HCT116 (cell line): ENCODE data around the gene NTSR2.

Experiments used
- CBX3 ChIP-seq: IDR thresholded peaks from 2 replicates; pipeline ENCODE4 v1.6.1; 2012; ENCODE audit warnings: low read depth
- CEBPB ChIP-seq: IDR thresholded peaks from 2 replicates; pipeline ENCODE4 v1.6.1; 2012; ENCODE audit warnings: low read depth
- EGR1 ChIP-seq: IDR thresholded peaks from 2 replicates; pipeline ENCODE4 v1.6.1; 2012; ENCODE audit warnings: low read depth
- EZH2phosphoT487 ChIP-seq: fragments of 200-600 bp; IDR thresholded peaks from 2 replicates; pipeline ENCODE4 v1.6.1; 2018; ENCODE audit warnings: antibody characterized with exemption, borderline replicate concordance
- JUND ChIP-seq: IDR thresholded peaks from 2 replicates; pipeline ENCODE4 v1.6.1; 2012
- POLR2A ChIP-seq: IDR thresholded peaks from 2 replicates; pipeline ENCODE4 v1.7.0; 2011; ENCODE audit warnings: borderline replicate concordance; ENCODE audit not compliant: insufficient read depth, insufficient read length; ENCODE audit errors: extremely low read depth
- SIN3A ChIP-seq: IDR thresholded peaks from 2 replicates; pipeline ENCODE4 v1.6.1; 2012; ENCODE audit warnings: low read depth
- TCF7L2 ChIP-seq: IDR thresholded peaks from 2 replicates; pipeline ENCODE4 v1.7.0; 2011; ENCODE audit warnings: borderline replicate concordance, inconsistent platforms; ENCODE audit not compliant: insufficient read depth, insufficient read length; ENCODE audit errors: extremely low read depth
- TF ChIP-seq, protein P1 (sequence below), 3 experiments: fragments of 200-600 bp in 1 of 3; sonication (generic) in 1 of 3; IDR thresholded peaks in 2 of 3; conservative IDR thresholded peaks in 1 of 3; 2 replicates each; pipeline ENCODE4 v1.5.1; 2012 to 2017; ENCODE audit warnings: low read depth in 2 of 3, low read length in 2 of 3, antibody characterized with exemption in 1 of 3, borderline replicate concordance in 1 of 3, control low read depth in 1 of 3, mild to moderate bottlenecking in 1 of 3, mixed read lengths in 1 of 3, mixed run types in 1 of 3, moderate library complexity in 1 of 3; ENCODE audit not compliant: insufficient read depth in 1 of 3
- TF ChIP-seq, protein P2 (sequence below): IDR thresholded peaks from 2 replicates; pipeline ENCODE4 v1.6.1; 2012; ENCODE audit warnings: low read depth

DNA sequence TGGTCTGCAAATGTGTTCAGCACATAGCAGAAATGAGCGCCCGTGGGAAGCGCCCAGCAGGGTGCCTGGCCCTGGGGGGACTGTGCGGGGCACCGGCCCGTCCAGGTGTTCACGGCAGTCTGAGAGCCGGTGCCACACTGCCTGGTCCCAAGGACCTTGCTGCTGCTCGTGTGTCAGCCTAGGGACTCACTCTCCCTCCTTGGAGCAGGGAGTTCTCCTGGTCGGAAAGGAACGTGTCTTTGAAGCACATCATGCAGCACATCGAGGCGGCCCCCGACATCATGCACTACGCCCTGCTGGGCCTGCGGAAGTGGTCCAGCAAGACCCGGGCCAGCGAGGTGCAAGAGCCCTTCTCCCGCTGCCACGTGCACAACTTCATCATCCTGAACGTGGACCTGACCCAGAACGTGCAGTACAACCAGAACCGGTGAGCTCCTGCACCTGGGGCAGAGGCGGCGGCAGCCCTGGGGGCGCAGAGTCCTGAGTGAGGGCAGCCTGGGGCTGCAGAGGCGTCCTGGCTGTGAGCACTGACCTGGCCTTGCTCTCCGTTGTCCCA, 36.0 kb downstream of the NTSR2 start:
- TF ChIP-seq, protein P1, sequence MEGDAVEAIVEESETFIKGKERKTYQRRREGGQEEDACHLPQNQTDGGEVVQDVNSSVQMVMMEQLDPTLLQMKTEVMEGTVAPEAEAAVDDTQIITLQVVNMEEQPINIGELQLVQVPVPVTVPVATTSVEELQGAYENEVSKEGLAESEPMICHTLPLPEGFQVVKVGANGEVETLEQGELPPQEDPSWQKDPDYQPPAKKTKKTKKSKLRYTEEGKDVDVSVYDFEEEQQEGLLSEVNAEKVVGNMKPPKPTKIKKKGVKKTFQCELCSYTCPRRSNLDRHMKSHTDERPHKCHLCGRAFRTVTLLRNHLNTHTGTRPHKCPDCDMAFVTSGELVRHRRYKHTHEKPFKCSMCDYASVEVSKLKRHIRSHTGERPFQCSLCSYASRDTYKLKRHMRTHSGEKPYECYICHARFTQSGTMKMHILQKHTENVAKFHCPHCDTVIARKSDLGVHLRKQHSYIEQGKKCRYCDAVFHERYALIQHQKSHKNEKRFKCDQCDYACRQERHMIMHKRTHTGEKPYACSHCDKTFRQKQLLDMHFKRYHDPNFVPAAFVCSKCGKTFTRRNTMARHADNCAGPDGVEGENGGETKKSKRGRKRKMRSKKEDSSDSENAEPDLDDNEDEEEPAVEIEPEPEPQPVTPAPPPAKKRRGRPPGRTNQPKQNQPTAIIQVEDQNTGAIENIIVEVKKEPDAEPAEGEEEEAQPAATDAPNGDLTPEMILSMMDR (IDR thresholded peaks at IDR 0.05 in 2 of 3, conservative IDR thresholded peaks at IDR 0.05 in 1 of 3; ENCODE audit: borderline replicate concordance in 1 of 3, insufficient read depth in 1 of 3, low read depth in 2 of 3, low read length in 2 of 3) = no peak
- TF ChIP-seq, protein P2, sequence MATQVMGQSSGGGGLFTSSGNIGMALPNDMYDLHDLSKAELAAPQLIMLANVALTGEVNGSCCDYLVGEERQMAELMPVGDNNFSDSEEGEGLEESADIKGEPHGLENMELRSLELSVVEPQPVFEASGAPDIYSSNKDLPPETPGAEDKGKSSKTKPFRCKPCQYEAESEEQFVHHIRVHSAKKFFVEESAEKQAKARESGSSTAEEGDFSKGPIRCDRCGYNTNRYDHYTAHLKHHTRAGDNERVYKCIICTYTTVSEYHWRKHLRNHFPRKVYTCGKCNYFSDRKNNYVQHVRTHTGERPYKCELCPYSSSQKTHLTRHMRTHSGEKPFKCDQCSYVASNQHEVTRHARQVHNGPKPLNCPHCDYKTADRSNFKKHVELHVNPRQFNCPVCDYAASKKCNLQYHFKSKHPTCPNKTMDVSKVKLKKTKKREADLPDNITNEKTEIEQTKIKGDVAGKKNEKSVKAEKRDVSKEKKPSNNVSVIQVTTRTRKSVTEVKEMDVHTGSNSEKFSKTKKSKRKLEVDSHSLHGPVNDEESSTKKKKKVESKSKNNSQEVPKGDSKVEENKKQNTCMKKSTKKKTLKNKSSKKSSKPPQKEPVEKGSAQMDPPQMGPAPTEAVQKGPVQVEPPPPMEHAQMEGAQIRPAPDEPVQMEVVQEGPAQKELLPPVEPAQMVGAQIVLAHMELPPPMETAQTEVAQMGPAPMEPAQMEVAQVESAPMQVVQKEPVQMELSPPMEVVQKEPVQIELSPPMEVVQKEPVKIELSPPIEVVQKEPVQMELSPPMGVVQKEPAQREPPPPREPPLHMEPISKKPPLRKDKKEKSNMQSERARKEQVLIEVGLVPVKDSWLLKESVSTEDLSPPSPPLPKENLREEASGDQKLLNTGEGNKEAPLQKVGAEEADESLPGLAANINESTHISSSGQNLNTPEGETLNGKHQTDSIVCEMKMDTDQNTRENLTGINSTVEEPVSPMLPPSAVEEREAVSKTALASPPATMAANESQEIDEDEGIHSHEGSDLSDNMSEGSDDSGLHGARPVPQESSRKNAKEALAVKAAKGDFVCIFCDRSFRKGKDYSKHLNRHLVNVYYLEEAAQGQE = no peak
- no peak for TF ChIP-seq CBX3
- TF ChIP-seq CEBPB = no peak
- no peak for TF ChIP-seq EZH2phosphoT487
- TF ChIP-seq JUND = no peak
- TF ChIP-seq SIN3A = no peak
- TF ChIP-seq EGR1 = no peak
- TF ChIP-seq TCF7L2 = no peak
- no peak for TF ChIP-seq POLR2A
